Renal pelvis (tissue), 4 donors: ENCODE data around the gene USP22. TPM values are rescaled to one million over a fixed set of nuclear protein-coding genes. Genes with fewer than 3 reads are reported as not detected.

Experiments used
- DNase-seq: peaks from one replicate; pipeline ENCODE4 v3.0.0-alpha.2; 2013
- polyA plus RNA-seq, 3 donors: library from polyadenylated mRNA; unstranded; fragments of 120-200 nt; gene quantifications; one replicate each; pipeline ENCODE4 v1.2.1, GENCODE V29; 2013; ENCODE audit not compliant: insufficient read length in 3 of 3

Gene USP22
- polyA plus RNA-seq, 3 donors, result 210 to 235 (median 215) TPM

GRCh38 chr17:21027031-21027430 lies 15.8 kb downstream of the USP22 start:
- DNase-seq, result no peak

DNA sequence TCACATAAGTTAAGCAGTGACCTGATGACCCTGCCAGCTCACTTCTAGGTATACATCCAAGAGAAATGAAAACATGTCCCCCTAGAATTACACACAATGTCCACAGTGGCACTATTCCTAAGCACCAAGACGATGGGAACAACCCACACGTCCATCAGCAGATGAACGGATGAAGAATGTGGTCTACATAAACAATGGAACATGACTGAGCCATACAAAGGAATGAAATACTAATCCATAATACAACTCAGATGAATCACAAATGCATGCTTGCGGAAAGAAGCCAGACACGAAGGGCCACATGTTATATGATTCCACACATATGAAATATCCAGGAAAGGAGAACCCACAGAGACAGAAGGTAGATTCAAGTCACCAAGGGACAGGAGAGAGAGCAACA lies 17.4 kb downstream of the USP22 start:
- DNase-seq, result no peak

GRCh38 chr17:21024024-21024423 lies 18.8 kb downstream of the USP22 start:
- no peak for DNase-seq

DNA sequence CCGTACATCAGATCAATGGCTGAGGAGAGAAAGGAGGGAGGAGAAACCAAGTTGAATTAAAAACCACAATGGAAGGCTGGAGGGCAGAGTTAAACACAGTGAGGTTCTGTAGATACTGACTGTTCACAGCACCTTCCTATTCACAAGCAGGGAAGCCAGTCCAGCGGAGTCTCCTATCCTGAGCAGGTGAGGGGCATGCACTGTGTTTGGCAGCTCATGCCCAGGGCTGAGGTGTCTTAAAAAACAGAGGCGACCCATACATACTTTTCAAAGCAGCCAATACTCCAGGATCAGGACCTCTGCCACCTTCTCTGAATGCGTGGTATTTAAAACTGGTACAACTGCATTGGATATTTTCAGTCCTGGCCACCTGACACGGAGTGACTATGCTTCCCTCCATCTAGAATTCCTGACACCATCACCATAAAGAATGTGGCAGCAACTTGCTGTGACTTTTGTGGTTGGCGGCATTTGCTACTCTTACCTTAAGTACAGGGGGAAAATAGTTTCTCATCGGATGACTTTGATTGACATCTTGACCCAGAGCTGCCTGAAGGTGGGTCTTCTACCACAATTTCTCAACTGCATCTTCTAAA lies 21.5 kb downstream of the USP22 start:
- no peak for DNase-seq

DNA sequence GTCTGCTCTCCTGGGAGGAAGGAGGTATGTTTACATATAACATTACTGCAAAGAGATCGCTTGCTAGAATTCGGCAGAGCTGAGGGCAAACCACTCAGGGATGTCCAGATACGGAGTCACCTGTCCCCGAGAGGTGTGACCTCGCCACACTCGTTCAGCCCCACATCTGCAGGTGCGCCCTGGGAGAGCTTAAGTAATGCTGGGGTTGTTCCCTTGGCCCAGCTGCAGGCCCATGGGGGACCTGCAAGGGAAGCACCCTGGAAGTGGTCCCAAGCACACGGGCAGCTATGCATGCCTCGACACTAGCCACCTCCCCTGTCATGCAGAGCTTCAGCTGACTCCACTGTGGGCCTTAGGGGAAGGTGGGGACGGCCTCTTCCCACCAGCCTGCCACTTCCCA lies 22.2 kb downstream of the USP22 start:
- DNase-seq, result no peak

GRCh38 chr17:21019976-21020586 lies 22.7 kb downstream of the USP22 start:
- no peak for DNase-seq

DNA sequence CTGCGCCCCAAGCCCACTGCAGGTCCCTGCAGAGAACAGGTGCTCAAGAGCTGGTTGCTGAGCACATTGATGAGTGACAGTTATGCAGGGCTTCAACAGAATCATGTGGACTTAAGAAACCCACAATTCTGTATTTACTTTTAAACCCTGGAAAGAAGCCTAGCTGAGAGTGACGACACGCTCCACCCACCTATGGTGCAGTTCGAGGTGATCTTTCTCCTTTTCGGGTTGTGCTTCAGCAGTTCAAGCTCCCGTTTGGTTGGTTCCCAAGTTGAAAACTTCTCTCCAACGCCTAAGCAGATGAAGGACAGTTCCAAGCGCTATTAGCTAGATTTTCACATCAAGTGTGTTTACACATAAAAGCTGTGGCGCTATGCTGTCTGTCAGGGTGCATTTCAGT lies 23.9 kb downstream of the USP22 start:
- no peak for DNase-seq

- DNase-seq, result no peak
Measured at GRCh38 chr17:21017861-21018260, 24.9 kb downstream of the USP22 start.

GRCh38 chr17:21017256-21017655 lies 25.6 kb downstream of the USP22 start:
- DNase-seq, result no peak

GRCh38 chr17:21016826-21017225 lies 26.0 kb downstream of the USP22 start:
- no peak for DNase-seq

DNA sequence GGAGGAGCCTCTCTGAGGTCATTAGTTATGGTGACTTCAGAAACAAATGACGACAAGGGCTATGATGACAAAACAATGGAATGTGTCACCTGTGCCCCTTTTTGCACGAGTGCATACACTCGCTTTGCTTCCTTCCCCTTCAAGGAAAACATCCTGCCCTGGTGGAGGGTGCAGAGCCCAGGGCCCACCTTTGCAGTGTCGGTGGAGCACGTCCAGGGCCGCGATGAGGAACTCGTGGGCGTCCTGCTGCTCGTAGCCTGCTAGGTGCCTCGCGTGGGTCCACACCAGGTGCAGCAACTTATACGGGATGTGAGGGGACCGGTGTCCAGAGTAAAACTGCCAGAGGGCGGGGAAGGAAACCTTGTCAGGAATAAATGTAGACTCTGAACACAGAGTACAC lies 27.2 kb downstream of the USP22 start:
- DNase-seq, result no peak

DNA sequence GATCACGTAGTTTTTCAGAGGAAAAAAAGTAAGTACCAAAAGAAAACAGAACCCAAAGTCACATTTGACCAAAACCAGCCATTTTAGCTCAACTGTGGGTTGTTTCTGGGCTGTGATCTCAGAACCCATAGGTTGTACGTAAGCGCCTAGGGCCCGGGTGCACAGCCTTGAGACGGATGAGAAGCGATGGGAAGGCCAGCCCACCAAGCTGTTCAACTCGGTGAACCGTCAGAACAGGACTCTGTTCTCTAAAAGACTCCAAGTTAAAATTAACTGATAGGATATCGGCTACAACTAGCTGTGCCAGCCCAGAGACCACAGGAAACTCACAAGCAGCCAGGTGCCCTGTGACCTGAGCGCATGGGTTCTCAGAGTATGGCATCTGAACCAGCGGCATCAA lies 28.3 kb downstream of the USP22 start:
- no peak for DNase-seq

DNA sequence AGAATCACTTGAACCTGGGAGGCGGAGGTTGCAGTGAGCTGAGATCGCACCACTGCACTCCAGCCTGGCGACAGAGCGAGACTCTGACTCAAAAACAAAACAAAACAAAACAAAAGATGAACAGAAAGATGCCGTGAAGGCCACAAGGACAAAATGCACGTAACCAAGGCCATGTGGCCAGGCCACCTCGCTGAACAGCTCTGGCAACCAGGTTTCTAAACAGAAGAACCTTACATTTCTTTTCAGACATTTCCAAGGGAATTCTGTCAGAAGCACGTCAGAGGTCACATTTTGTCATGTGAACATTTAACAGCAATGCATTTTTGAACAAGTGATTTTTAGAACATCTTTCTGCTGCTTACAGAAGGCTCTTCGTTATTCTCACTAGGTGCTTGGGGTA lies 28.8 kb downstream of the USP22 start:
- DNase-seq, result no peak

GRCh38 chr17:21012736-21013135 lies 30.1 kb downstream of the USP22 start:
- no peak for DNase-seq

GRCh38 chr17:21010705-21011596 lies 31.9 kb downstream of the USP22 start:
- no peak for DNase-seq

- DNase-seq, result no peak
Measured at GRCh38 chr17:21008992-21009671, 33.7 kb downstream of the USP22 start.

DNA sequence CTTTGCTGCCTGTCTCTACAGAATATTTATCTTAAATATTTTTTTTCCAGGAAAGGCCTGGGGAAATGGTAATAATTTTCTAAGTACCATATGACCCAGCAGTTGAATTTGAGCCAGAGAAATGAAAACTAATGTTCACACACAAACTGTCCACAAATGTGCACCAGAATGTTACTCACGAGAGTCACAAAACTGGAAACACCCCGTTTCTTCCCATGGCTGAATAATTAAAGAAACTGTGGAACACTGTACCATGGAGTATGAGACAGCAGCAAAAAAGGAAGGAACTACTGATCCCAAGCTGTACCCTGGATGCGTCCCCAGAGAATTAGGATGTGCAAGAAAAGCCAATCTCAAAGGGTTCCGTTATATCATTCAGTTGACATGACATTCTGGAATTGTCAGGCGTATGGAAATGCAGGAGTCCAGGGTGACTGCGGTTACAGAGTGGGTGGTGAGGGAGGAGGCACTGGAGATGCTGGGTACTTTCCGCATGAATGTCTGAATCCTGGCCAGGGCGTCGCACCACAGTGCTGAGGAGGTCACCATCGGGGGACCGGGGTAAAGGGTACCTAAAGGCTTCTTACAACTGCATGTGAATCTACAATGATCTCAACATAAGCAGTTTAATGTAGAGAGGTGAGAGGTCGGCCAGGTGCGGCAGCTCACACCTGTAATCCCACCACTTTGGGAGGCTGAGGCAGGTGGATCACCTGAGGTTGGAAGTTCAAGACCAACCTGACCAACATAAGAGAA lies 34.5 kb downstream of the USP22 start:
- no peak for DNase-seq

DNA sequence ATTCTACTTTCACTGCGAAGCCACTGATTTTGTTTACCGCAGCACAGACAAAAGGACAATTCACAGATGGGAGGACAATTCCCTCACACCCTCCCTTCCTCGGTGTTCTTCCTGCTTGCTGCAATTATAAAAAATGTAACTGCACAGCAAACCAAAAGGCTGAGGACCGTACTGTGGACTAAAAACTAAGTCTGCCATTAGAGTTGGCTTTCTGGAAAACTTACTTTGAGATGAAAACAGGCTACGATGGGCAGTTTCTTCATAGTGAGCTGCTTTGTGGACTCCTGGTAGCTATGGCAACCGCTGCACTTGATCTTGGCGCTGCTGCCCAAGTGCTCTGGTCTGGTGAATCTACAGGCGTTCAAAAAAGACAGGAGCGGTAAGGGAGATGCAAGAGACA lies 35.2 kb downstream of the USP22 start:
- DNase-seq, result no peak

DNA sequence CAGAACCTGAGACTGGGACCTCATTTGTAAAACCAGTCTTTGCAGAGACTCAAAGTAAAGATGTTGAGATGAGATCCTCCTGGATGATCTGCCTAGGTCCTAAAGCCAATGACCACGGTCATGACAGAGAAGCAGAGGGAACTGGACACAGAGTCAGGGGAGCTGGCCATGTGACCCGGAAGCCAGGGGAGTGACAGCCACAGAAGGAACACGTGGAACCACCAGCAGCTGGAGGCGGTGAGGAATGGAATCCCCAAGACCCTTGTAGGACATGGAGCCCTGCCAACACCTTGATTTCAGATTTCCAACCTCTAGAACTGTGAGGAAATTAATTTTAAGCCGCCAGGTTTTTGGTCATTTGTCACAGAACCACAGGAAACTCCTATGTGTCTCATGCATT lies 37.0 kb downstream of the USP22 start:
- DNase-seq, result no peak

- no peak for DNase-seq
Measured at GRCh38 chr17:21005367-21005766, 37.4 kb downstream of the USP22 start.

DNA sequence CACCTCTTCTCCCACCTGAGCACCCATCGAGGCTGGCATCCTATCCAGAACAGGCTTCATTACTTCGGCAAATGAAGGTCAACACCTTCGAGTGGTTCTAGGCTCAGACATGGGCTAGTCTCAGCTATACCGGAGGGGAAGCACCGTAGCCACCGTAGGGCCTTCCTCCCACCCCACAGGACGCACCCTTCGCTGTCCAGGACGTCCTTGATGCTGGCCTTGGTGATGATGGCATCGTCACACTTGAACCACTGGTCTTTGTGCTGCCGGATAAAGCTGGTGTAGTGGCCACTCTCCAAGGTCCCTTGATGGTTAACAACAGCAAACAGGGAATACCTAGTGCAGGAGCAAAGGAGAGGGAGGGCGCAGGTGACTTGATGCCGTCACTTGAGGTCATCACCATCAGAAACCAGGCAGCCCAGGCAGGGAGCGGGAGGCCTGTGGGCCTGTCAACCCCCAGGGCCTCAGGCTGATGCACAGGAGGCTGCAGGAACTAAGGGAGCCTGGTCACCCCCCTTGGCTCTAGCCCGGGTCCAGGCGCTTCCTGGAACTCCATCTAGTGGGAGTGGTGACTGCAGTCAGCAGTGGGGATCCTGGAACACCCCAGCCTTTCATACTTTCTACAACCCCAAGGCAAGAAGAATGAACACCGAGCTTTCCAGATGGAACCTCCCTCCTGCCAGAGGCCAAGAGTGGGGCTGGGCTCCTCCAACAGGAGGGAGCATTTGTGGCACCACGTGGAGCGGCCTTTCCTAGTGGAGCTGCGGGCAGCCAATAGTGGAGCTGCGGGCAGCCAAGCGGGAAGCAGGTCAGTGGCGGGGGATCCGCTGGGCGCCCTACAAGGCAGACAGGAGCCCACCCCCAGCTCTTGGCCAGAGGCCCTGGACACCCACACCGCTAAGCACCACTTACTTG lies 38.5 kb downstream of the USP22 start:
- DNase-seq, result no peak
